GM23338 (cell line): Measurements from ENCODE around the gene FZD2. TPM values are rescaled to one million over a fixed set of nuclear protein-coding genes. Genes with fewer than 3 reads are reported as not detected.
"Not testable (repeated sequence)": the region's sequence is repeated elsewhere in the genome, so short reads cannot be mapped to it uniquely, and the experiment has no call there.

ENCODE experiments used
- ATAC-seq: fragments of 200-7000 bp; cut with Tn5 transposase; 3 replicates; pipeline ENCODE4 v1.9.1; 2020
- DNase-seq: peaks from one replicate; pipeline ENCODE4 v3.0.0-alpha.2; 2015; ENCODE audit warnings: low spot score
- H2AFZ ChIP-seq: fragments of 200-600 bp; sonication (generic); 2 replicates; pipeline ENCODE4 v1.8.0; 2016; ENCODE audit warnings: antibody characterized with exemption, mild to moderate bottlenecking, moderate library complexity
- H3F3A ChIP-seq: fragments of 200-600 bp; sonication (generic); replicated peaks from 2 replicates; pipeline ENCODE4 v1.8.0; 2017; ENCODE audit warnings: antibody characterized with exemption, mixed run types, low read depth
- H3K27ac ChIP-seq: fragments of 200-600 bp; sonication (generic); 2 replicates; pipeline ENCODE4 v1.6.1; 2016; ENCODE audit warnings: low read depth
- H3K27me3 ChIP-seq: fragments of 200-600 bp; sonication (generic); 2 replicates; pipeline ENCODE4 v1.8.0; 2016; ENCODE audit warnings: mild to moderate bottlenecking, mixed run types, moderate library complexity; ENCODE audit not compliant: insufficient read depth
- H3K36me3 ChIP-seq: fragments of 200-600 bp; sonication (generic); 2 replicates; pipeline ENCODE4 v1.8.0; 2016; ENCODE audit warnings: mild to moderate bottlenecking; ENCODE audit not compliant: insufficient read depth
- H3K4me1 ChIP-seq: fragments of 200-600 bp; sonication (generic); 2 replicates; pipeline ENCODE4 v1.8.0; 2016; ENCODE audit warnings: mild to moderate bottlenecking, moderate library complexity; ENCODE audit not compliant: insufficient read depth
- H3K4me2 ChIP-seq: fragments of 200-600 bp; sonication (generic); 2 replicates; pipeline ENCODE4 v1.7.1; 2017; ENCODE audit warnings: mixed run types
- H3K4me3 ChIP-seq: fragments of 200-600 bp; sonication (generic); 2 replicates; pipeline ENCODE4 v1.6.1; 2016; ENCODE audit warnings: mixed run types
- H3K79me2 ChIP-seq: fragments of 200-600 bp; sonication (generic); replicated peaks from 2 replicates; pipeline ENCODE4 v1.8.0; 2017; ENCODE audit warnings: mild to moderate bottlenecking; ENCODE audit not compliant: insufficient read depth
- H3K9me2 ChIP-seq: fragments of 200-600 bp; sonication (generic); 2 replicates; pipeline ENCODE4 v1.8.0; 2017; ENCODE audit not compliant: insufficient read depth
- H4K20me1 ChIP-seq: fragments of 200-600 bp; sonication (generic); replicated peaks from 2 replicates; pipeline ENCODE4 v1.8.0; 2017; ENCODE audit warnings: mild to moderate bottlenecking; ENCODE audit not compliant: insufficient read depth
- H3K27ac Mint-ChIP-seq: 2 replicates; pipeline ENCODE4 v1.8.0; 2020; ENCODE audit warnings: inconsistent platforms, mild to moderate bottlenecking, moderate library complexity, mixed read lengths
- H3K27me3 Mint-ChIP-seq: 3 replicates; pipeline ENCODE4 v1.8.0; 2022; ENCODE audit warnings: low read depth, mild to moderate bottlenecking, moderate library complexity, mixed read lengths, inconsistent platforms; ENCODE audit not compliant: insufficient read depth, poor library complexity
- H3K36me3 Mint-ChIP-seq: 3 replicates; pipeline ENCODE4 v1.8.0; 2021; ENCODE audit warnings: low read depth, mild to moderate bottlenecking, inconsistent platforms, moderate library complexity, mixed read lengths
- H3K4me1 Mint-ChIP-seq: 3 replicates; pipeline ENCODE4 v1.8.0; 2020; ENCODE audit warnings: mild to moderate bottlenecking, inconsistent platforms, mixed read lengths
- H3K4me3 Mint-ChIP-seq: 3 replicates; pipeline ENCODE4 v1.8.0; 2021; ENCODE audit warnings: moderate library complexity, mild to moderate bottlenecking, inconsistent platforms, mixed read lengths
- H3K9me3 Mint-ChIP-seq: 3 replicates; pipeline ENCODE4 v1.8.0; 2020; ENCODE audit warnings: moderate library complexity, mild to moderate bottlenecking, inconsistent platforms, mixed read lengths
- CREB1 ChIP-seq: fragments of 250-450 bp; sonication (Bioruptor Pico); IDR thresholded peaks from 2 replicates; pipeline ENCODE4 v1.5.0; 2020; ENCODE audit warnings: low read depth, mild to moderate bottlenecking, moderate library complexity
- EZH2 ChIP-seq: fragments of 200-600 bp; sonication (generic); IDR thresholded peaks from one replicate; pipeline ENCODE4 v1.8.0; 2017; ENCODE audit warnings: antibody characterized with exemption, mild to moderate bottlenecking, low read depth; ENCODE audit not compliant: unreplicated experiment
- EZH2phosphoT487 ChIP-seq: fragments of 200-600 bp; sonication (generic); IDR thresholded peaks from one replicate; pipeline ENCODE4 v1.8.1; 2018; ENCODE audit warnings: antibody characterized with exemption; ENCODE audit not compliant: unreplicated experiment
- POLR2AphosphoS5 ChIP-seq: IDR thresholded peaks from 2 replicates; pipeline ENCODE4 v1.6.1; 2016; ENCODE audit warnings: antibody characterized with exemption, low read depth
- ZNF114 ChIP-seq: fragments of 250-450 bp; sonication (Bioruptor Pico); IDR thresholded peaks from 2 replicates; pipeline ENCODE4 v1.5.0; 2020; ENCODE audit warnings: mild to moderate bottlenecking, moderate library complexity
- long read RNA-seq: library from polyadenylated mRNA; unstranded; transcript quantifications from one replicate; pipeline ENCODE4 v2.0.0, GENCODE V29; 2020; ENCODE audit not compliant: unreplicated experiment
- polyA plus RNA-seq: library from polyadenylated mRNA; unstranded; fragments of >200 nt; fragmentation: Nextera tagmentation; extraction: Ambion mirVana; gene quantifications from 2 replicates; pipeline ENCODE4 v1.2.1, GENCODE V29; 2016
- total RNA-seq: library from RNA; depleted of rRNA; stranded (reverse); fragments of >200 nt; shearing (Covaris generic); gene quantifications from 2 replicates; pipeline ENCODE4 v1.2.3, GENCODE V29; 2014; rRNA removed
- TF ChIP-seq, protein P1 (sequence below), 2 experiments: fragments of 200-600 bp in 1 of 2; sonication (generic) in 1 of 2; conservative IDR thresholded peaks; 2 replicates each; pipeline versions ENCODE4 v1.5.1 to v1.6.1; 2016 to 2017; ENCODE audit warnings: antibody characterized with exemption in 2 of 2, low read depth in 2 of 2, mild to moderate bottlenecking in 2 of 2, moderate library complexity in 1 of 2

FZD2 gene
- total RNA-seq (7.6 and 14.8 TPM in 2 replicates), polyA plus RNA-seq (6.1 and 6.2 TPM in 2 replicates)
- long read RNA-seq, transcript FZD2-201 (1 exons, 2,112 nt): major isoform, 5 of 5 reads
- long read RNA-seq, partial matches to known transcripts: 0 of 5 reads
- long read RNA-seq, other reads (novel, unspliced or antisense): 0 of 5 reads

DNA sequence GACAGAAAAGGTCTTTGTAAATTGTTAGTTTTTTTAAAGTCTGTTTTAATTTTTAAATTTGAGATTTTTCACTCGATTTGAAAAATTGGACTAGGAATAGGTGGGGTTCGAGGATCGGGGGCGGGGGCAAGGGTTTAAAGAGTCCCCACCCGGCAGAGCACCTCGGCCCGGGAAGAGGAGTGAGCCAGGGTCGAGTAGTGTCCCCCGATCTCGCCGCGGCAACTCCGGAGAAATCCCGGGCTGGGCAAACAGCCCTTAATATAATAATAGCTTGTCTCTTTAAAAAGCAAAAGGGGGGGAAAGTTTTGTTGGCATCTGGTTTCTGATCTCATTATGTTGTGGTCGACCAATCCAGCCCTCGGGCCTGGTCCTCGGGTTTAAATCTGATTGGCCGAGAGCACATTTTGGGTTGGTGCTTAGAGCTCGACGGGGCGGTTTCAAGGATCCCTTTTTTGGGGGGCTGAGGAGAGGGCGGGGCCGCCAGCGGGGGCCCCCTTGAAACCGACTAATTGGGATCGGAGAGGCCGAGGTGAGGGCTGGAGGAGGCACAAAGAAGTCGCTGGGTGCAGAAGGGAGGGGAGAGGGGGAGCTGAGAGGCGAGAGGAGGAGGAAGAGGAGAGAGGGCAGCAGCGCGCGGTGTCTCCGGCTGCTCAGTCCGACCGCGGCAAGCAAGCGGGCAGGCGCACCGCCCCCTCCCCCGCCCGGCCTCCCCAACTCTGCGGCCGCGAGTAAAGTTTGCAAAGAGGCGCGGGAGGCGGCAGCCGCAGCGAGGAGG lies at the start of gene FZD2:
TSS of gene FZD2 (plus strand) at position 653 of the 775 bp plus-strand sequence. CDS start 205 bp downstream, outside the sequence.
- peak within 1 kb of the TSS; percentile 92 for H3K27ac ChIP-seq
- peak; percentile 69 for ATAC-seq
- H2AFZ ChIP-seq: peak within 1 kb of the TSS; percentile 54
- peaks cover 21% of the 10 kb centered on the region for H3K36me3 Mint-ChIP-seq
- H3K27me3 ChIP-seq: peaks cover 60% of the 10 kb centered on the region
- DNase-seq: peak; percentile 98
- peaks cover 48% of the 10 kb centered on the region for H3K4me1 ChIP-seq
- no peaks in the 10 kb centered on the region; the same call in 1 of the 2 replicates for H3F3A ChIP-seq
- H3K4me2 ChIP-seq: peak within 1 kb of the TSS; percentile 79
- H3K4me1 Mint-ChIP-seq: peaks cover 57% of the 10 kb centered on the region
- H3K27ac Mint-ChIP-seq: peak within 1 kb of the TSS; percentile 98
- peaks cover 20% of the 10 kb centered on the region; the same call in 2 of the 3 replicates for H3K9me3 Mint-ChIP-seq
- H3K36me3 ChIP-seq: no peaks in the 10 kb centered on the region
- H3K79me2 ChIP-seq: peaks cover 8% of the 10 kb centered on the region
- peaks cover 9% of the 10 kb centered on the region for H4K20me1 ChIP-seq
- H3K4me3 ChIP-seq: peak within 1 kb of the TSS; percentile 51
- TF ChIP-seq EZH2phosphoT487 (no peak), ZNF114 (no peak), EZH2 (no peak), CREB1 (CRISPR knock-in tag) (peak; percentile 60; the same call in 1 of the 2 replicates)
- peak within 1 kb of the TSS; percentile 89 for H3K4me3 Mint-ChIP-seq
- peaks cover 45% of the 10 kb centered on the region for H3K27me3 Mint-ChIP-seq
- H3K9me2 ChIP-seq: no peaks in the 10 kb centered on the region

GRCh38 chr17:44511241-44512134 lies 45.8 kb upstream of the FZD2 start:
- Mint-ChIP-seq H3K27me3 (peaks cover 22% of the 10 kb centered on the region), H3K27ac (peak overlapping the region; percentile 97), H3K4me1 (peaks cover 15% of the 10 kb centered on the region), H3K4me3 (peak overlapping the region; percentile 63)
- H3K9me2 ChIP-seq, H3K27me3 ChIP-seq, H3K36me3 ChIP-seq, H4K20me1 ChIP-seq, H3K79me2 ChIP-seq, H3K9me3 Mint-ChIP-seq, H3K4me1 ChIP-seq, H3K36me3 Mint-ChIP-seq: not testable (repeated sequence)
- H2AFZ ChIP-seq: 0 out of 2 replicates have a peak overlapping the region, but pooled peaks have one; percentile 4
- H3K4me3 ChIP-seq: peak overlapping the region; percentile 8
- ATAC-seq (peak; percentile 93), DNase-seq (peak; percentile 96)
- H3K27ac ChIP-seq: peak overlapping the region; percentile 78
- H3F3A ChIP-seq: peaks cover 13% of the 10 kb centered on the region
- peak overlapping the region; percentile 60 for H3K4me2 ChIP-seq
- peak; percentile 70 for TF ChIP-seq POLR2AphosphoS5
- TF ChIP-seq, protein P1, sequence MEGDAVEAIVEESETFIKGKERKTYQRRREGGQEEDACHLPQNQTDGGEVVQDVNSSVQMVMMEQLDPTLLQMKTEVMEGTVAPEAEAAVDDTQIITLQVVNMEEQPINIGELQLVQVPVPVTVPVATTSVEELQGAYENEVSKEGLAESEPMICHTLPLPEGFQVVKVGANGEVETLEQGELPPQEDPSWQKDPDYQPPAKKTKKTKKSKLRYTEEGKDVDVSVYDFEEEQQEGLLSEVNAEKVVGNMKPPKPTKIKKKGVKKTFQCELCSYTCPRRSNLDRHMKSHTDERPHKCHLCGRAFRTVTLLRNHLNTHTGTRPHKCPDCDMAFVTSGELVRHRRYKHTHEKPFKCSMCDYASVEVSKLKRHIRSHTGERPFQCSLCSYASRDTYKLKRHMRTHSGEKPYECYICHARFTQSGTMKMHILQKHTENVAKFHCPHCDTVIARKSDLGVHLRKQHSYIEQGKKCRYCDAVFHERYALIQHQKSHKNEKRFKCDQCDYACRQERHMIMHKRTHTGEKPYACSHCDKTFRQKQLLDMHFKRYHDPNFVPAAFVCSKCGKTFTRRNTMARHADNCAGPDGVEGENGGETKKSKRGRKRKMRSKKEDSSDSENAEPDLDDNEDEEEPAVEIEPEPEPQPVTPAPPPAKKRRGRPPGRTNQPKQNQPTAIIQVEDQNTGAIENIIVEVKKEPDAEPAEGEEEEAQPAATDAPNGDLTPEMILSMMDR (conservative IDR thresholded peaks at IDR 0.05; ENCODE audit: low read depth in 2 of 2): peak; percentile 38 to 43; a peak in 3 of 4 replicates
